Left hindlimb (tissue), 1 donor: ENCODE results near the gene TLL1.

ENCODE experiments used
- DNase-seq: peaks from one replicate; pipeline ENCODE4 v3.0.0-alpha.2; 2018

The TLL1 gene

DNA sequence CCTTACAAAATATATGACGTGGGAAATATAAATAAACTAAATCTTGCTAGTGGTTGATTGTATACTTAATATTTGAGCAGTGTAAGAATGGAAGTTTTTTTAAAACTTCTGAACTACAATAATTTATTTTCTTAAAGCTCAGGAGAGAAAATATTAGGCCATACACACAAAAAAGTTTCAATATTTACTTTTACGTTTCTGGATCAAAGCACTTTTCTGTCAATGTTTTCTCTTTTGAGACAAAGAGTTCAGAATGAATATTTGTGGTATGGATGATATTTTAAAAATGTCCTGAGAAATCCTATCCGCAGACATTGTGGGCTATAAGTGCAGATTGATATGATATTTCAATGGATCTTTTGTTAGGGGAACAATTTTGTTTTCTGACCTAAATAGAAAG, 109.9 kb downstream of the TLL1 start:
- DNase-seq = no peak

DNA sequence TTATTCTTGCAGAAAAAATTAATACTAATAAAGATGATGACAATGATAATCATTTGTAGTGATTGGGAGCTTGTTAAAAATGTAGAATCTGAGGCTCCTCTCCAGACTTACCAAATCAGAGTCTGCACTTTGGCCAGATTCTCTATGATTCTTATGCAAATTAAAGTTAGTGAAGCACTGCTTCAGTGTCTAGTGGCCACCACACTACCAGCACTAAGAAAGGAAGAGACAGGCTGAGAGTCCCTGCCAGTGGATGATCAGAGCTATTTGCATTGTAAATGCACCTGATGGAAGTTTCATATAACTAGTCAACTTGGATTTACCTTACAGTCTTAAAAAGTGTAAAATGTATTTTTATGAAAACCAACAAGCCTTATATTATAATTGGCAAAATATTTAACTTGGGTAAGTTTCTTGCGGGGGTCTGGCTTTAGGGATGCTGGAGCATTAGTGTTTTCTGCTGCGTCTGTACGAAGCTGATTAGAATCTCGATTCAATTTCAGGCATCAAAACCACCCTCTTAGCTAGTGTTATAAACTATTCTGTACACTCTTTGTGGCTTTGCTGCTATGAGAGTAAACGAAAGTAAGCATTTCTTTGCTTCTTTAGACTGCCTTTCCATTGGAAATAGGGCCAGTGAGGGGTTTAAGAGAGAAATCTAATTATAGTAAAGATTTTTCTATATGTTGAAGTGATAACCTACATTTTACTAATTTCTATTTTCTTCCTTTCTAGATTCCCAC, 114.1 kb downstream of the TLL1 start:
- no peak for DNase-seq

DNA sequence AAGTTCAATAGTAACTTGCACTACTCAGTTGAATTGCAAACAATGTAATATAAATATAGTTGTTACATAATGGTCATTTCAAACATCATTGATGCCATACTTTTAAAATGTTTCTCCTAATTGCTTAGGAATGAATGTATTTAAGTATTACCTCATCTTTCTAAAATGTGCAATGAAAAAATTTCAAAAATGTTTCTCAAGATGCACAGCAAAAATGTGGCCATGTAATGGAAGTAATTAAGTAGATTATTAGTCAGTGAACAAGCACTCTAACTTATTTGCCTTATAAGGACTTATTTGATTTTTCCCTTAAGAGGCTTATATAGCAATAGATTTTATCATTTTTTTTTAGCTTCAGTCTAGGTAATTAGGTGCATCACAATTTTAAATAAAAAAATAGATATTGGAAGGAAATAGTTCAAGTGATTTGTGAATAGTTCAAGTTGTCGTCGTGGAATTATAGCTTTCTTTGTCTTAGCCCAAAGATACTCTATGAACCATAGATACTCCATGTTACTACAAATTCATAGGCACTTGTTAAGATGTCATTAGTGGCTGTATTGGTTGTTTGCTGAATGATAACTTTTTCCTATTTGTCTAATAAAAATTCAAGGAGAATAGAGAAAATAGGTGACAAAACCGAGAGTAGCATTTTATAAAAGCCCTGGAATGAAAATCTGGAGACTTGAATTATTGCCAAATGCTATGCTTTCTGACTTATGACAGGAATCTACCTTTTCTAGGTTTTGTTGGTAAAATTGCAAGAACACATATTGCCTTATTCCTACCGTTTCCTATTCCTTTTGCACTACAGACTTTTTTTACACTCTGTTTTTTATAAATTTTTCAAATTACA, 118.5 kb downstream of the TLL1 start:
- DNase-seq = no peak

DNA sequence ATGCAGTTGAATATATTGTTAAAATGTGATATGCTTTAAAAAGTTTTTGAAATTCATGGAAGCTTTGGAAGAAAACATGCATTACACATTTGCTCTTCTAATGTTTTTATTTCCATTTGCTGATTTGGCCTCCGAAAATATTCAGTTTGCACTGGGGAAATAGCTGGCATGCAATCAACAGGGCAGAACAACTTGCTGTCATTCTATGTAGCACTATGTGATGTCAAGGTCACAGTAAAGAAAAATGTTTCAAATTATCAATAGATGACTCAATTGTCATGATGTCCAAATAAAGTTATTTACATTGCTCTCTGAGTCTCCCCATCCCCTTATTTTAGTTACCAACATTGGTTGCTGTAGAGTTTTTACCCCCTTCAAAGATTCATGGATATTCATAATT, 119.2 kb downstream of the TLL1 start:
- DNase-seq = no peak

DNA sequence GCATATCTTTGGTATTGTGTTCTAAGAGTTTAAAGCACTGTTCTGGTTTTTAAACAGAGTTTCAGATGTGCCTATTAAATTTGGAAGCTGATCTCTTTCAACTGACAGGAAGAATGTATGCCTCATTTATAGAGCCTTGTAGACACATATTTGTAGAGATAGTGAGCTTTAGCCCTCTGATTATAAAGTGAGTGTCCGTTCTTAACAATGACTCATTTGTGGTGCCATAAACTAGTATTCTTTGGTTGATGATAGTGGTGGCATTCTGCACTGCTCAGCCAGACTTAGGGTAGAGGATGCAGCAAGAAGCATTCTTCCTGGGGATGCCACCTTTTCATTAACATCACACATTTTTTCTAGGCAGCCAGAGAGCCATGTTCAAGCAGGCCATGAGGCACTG, 121.7 kb downstream of the TLL1 start:
- DNase-seq = no peak

DNA sequence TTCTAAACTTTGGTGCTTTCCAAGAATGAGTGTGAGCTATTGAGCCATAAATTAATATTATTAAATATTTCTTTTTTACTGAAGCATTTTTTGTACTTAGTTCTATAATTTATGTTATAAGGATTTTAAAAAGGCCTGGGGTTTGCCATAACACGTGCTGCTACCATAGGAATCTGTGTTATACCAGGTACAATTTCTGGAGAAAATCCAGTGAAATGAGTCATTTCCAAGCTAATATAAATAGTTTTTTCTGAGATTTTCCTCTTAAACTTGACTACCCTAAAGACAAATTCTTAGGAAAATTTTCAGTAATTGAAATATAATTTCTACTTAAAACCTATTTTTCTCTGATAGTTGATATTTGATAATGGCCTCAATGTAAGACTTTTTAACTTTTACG, 130.8 kb downstream of the TLL1 start:
- DNase-seq = no peak

DNA sequence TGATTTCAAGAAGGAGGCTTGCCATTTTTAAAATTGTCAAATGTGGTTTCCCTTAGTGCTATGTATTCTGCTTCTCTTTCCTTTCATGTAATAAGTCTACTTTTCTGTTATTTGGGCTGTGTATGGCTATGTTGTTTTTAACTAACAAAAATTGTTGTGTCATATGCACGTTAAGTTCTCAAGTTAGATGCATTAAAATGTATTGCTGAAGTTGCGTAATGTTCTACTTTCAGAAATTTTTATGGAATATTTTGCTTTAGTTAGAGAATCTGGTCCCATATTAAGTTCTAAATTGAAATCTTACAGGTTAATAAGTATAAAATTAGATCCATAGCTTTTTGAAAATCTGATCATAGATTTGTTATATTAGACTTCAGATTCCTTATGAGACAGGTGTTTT, 133.2 kb downstream of the TLL1 start:
- DNase-seq = no peak

DNA sequence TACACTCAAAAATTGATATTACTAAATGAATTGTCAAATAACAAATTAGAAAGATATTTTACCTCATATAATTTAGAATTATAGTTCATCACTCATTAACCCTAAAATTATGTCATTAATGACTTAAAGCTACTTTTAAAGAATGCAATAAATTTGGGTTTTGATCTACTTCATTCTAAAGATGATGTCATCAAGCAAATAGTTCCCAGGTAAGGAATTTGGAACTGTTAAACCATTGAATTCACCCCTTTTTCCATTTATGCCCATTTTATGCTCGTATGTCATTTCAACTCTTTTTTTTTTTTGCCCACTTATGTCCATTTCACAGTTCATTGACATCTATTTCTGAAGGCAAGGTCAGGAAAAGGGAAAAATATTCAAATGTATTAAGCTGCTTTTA, 135.5 kb downstream of the TLL1 start:
- DNase-seq = no peak

DNA sequence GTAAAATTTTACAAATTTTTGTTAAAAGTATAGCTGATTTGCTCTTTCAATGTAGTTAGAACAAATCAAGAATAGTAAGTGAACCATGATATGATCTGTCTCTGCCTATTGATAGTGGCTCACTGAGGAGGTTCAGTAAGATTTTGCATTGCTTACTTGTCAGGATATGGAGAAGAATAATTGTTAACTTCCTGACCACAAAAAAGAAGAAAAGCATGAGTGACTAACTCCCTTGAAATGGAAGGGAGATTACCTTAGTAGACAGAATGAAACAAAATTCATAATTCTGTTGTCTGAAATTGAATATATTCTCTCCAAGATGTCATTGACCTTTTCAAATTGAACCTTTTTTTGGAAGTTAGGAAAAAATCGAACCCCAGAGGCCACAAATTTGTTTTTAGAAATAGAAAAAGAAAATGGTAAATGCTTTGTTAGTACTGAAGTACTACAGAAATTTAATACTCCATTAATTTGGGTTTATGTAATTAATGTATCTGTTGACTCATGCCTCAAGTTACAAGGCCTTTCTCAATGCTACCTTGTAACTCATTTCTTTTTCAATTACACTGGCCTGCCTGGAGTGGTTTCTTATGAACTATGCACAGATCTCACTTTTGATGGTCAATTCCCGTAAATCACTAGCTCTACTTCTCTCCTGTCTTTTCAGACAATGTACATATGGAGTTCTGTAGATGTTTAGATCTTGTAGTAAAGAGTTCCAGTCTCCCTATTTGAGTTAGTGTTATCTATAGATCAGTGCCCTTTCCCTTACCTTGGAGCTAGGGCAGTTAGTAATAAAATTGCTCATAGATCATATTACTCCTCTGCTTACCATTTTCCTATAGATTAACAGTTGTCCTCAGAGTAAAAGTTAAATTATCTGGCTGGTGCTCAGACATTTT, 139.3 kb downstream of the TLL1 start:
- no peak for DNase-seq

DNA sequence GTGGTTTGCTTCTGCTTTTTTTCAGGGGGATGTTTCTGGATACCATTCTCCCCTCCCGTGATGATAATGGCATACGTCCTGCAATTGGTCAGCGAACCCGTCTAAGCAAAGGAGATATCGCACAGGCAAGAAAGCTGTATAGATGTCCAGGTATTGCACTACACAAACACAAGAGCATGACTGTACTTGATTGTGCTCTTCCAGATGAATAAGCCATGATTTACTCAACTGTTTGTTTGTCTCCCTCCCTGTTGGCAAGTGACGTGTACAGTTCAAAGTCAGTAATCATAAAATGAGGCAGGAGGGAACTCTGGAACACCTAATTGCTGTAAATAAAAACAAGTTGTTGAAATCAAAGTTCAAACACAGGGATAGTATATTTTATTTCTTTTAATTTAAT, 141.4 kb downstream of the TLL1 start:
- DNase-seq = no peak

DNA sequence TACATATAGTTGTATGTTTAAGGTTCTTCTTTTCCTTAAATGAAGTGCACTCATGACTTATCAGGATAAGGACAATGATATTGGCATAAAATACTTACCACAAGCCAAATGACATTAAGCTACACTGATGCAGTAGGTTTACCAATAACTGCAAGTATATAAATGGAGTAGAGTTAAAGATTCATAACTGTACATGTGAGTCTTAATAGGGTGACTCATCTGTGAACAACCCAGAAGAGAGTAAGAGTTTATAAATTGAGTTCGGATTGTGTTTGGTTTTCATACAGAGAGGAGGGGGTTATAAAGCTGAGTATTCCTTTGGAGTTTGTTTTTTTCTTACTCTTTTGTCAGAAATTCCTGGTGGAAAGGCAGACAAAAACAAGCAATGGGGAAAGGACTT, 144.8 kb downstream of the TLL1 start:
- no peak for DNase-seq

DNA sequence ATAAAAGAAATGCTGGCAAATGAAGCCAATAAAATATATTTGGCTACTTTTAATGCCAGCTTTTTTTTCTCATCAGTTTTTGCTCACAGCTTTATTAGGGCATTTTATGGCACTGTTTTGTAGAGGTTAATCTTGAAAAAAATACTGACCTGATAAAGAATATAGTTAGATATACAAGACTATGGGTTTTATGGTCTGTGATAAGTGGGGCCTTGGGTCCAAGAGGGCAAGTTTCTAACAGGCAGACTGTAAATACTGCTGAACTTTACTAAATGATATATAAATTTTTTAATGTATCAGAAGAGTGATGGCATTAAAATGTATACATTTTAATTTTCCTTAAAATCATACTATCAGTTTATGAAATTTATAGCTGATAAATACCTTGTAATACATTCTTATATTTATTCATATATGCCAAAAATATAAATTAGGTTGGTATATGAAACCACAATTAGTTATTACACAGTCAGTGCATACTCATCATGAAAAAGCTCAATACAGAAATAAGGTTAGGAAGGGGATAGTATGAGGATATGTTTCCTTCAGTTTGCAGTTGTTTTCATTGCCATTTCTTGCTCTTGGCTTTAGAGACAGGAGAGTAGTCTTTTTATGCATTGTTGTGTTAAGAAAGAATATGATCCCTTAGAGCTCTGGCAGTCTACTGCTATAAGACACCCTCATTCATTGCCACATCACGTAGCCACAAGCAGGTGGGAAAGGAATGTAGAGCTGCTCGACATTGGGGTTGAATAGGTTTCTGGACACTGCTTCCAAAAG, 146.6 kb downstream of the TLL1 start:
- no peak for DNase-seq

DNA sequence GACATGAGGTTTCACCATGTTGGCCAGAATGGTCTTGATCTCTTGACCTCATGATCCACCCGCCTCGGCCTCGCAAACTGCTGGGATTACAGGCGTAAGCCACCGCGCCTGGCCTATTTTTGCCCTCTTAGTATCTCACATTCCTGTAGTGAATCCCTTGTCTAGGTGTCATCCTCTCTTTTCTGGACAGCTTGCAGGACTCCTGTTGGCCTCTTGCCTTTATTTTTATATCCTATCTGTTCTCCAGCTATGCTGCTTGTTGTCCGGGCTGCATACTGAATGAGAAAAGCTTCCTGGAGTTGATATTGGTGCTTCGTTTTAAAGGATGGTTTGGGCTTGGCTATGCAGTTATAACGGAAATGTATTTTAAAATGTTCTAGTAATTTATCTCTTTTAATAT, 148.6 kb downstream of the TLL1 start:
- DNase-seq = no peak

DNA sequence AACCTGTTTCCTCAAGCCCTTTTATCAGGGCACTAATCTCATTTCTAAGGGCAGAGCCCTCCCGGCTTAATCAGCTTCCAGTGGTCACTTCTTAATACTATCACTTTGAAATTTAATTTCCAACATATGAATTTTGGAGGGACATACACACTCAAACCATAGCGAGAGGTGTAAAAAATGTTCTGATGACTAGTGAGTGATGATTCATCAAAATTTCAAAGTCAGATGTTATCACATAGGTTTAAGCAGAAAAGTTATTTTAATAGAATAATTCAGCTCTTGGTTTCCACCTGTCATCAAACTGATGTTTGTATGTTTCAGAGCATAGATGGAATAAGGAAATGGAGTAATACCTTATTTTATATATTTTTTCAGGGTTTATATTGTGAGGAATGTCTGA, 161.9 kb downstream of the TLL1 start:
- DNase-seq = no peak

DNA sequence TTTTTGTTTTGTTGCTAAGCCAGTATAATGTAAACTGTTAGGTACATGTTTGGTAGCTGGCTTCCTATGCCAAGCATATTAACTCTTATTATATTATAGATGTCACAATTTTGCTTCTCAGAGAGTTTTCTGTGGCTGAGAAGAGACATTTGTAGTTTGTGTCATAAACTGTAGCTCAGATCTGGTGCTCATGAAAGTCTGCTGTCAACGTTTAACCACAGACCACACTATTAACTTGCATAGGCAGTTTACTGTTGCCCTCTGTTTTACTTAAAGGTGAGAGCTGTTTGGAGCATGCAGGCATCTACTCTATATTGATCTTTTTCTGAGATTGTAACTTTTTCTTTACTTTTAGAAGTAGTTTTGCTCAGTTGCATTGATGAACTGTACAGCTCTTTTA, 166.8 kb downstream of the TLL1 start:
- DNase-seq = no peak

DNA sequence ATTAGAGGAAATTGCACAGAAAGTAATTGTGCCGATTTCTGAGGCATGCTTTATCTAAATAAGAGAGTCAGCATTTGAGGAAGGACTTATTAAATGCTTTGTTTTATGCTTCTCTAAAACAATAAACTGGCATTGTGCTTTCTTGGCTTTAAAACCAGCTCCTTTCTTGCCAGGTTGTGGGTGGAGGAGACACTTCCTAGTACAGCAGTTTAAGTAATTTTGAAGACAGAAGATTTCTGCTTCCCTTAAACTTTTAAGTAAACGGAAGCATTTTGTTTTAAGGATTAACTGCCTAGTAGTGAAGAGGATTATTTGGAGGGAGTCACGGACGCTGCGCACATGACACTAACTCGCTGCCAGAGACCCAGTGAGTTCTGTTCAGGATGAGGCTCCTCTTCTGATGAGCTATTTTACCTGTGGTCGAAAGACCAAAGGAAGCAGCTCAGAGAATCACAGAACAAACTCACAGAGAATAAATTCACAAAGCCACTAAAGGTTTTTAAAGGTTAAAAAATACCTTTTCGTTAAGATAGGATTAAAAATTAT, 169.5 kb downstream of the TLL1 start:
- DNase-seq = no peak

DNA sequence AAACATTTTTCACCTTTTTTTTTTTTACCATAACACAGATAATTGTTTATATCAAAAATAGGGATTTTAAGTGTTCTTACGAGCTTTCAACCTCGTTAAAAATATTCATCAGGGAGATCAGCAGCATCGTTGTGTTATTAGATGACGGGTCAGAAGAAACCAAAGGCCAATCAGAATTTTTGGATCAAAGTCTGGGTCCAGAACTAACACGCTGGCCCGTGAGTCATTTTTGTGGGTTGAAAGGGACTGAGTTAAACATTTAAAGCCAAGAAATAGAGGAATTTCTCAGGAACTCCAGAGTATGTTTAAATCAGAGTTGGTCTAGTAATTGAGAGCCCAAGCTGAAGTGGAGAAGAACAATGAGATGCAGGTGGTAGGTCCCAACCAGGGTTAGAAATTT, 170.8 kb downstream of the TLL1 start:
- no peak for DNase-seq

DNA sequence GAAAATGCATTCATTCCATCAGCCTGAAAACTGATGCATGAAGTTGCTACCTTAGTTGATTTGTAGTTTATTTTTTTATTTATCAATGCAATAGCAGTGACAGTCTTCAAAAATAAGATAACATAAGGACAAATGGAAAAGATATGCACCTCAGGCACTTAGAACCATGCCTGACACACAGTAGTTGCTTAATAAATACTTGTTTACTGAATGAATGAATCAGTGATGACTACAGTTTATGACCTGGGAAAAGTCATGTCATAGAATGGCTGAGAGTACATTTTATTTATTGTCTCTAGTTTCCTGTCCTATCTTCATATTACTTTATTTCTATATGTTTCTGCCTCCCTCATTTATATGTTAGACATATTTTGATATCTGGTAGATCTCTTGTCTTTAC, 171.8 kb downstream of the TLL1 start:
- no peak for DNase-seq

DNA sequence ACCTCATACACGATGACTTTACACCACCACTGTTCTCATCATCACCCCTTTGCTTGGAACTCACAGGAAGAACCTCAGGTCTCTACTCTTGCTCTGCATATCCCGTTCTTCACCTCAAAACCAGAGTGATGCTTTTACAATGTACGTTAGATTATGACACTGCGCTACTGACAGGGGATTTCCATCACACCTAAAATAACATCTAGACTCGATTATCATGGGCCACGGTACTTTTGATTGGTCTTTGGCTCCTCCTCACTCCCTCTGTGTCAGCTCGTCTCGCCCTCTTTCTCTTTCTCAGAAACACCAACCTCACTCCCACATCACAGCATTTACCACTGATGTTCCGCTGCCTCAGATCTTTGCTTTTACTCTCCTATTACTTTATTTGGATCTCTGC, 172.4 kb downstream of the TLL1 start:
- no peak for DNase-seq

DNA sequence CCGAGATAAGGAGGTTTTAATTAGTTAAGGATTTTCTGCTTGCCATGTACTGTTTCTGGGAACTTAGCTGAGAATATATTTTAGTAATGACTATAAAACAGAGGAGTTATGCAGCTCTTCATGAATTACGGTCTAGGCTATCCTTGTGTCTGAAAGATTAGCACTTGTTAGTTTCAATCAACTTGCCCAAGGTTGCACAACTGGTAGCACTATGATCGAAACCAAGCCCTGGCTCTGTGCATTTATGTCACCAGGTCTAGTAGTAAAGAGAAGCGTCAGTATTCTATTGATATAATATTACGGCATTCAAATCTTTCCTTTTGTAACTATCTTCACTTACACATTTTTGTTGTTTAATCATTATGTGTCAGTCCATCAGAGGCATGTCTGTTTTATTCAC, 176.0 kb downstream of the TLL1 start:
- no peak for DNase-seq

DNA sequence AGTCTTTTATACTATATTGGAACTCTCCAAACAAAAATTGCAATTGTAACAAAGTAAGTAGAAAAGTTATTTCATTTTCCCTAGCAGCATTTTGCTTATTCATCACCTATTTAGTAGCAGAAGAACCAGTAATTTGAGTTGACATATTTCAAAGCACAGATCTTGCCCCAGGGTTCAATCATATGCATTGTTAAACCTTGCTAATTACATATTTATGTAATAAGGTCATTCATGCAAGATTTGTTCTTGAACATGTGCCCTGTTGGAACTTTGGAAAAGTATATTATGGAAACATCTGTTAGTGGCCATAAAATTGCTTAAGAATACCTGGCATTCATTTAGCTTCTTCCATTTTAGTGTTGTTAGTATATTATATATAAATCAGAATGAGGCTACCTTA, 191.7 kb downstream of the TLL1 start:
- DNase-seq = no peak

DNA sequence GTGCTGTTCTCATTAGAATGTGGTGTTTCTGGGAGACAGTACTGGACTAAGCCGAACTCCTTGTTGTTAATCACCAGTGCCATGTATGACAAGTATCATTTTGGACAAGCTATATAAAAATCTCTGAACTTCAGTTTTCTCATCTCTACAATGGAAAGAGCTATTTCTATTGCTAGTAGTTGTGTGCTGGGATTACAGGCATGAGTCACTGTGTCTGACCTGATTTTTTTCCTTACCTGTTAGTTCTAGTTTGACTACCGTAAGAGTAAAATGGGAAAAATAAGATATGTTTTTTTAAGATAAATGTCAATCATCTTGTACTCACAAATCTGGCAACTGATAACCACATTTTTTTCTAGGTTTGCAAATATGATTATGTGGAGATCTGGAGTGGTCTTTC, 192.3 kb downstream of the TLL1 start:
- DNase-seq = no peak
